Stimulated activated CD8-positive, alpha-beta memory T cell treated with anti-CD3 and anti-CD28 coated beads, Interleukin-2, amount 100 ng/mL, for 1 hour (primary cell): Measurements from ENCODE around the gene ETV7.

Source experiments
- DNase-seq, 2 donors: peaks; one replicate each; pipeline ENCODE4 v3.0.0-alpha.2; 2020; ENCODE audit warnings: low read depth in 2 of 2

ETV7 gene

DNA sequence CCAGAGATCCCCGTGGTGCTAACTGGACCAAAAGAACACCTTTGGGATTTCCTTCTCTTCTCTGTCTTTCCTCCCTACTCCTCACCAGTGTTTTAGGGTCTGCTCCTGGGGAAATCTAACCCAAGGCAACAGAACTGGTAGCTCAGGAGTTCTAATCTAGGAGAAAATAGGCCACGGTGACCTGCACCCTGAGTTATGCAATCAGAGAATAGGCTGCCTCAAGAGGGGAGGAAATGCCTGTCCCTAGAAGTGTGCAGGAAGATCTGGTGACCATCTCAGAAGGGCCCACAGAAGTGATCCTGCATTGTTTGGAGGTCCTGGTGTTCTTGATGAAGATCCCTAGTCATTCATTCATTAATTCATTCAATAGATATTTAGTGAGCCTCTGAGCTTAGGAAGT is 3.4 kb downstream of the ETV7 start:
- no peak for DNase-seq

DNA sequence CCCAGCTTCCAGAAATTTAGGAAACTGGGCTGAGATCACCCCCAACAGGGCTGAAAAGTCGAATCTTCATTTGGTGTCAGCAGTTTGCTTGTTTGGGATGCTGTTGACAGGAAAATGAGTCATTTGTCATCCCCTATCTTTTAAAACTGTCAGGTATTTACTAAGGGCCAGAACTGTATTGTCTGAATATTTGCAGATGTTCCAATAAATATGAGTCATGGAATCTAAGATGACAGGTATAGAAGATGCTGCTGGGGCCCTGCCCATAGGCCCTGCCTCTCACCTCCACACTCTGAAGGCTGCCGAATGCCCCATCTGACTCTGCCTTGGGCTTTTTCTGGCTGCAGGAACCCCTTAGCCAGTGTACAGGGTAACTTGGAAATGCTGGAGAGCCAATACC is 3.9 kb downstream of the ETV7 start:
- no peak for DNase-seq

DNA sequence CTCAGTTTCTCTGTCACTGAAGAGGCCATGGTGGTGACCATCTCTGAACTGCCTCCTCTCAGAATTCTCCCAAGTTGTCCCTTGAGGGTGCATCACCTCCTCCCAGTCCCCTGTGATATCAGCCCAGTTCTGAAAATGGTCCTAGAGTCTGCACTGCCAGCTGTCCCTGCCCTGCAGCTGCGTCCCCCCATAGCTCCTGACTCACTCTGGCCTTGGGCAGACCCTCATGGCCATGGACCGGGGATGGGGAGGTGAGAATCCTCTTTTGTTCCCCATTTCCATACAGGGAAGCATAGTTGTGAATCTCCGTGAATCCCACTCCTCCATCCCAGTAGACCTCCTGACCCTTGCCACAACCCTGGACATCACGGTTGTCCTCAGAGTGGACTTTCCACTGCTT is 4.5 kb downstream of the ETV7 start:
- no peak for DNase-seq

DNA sequence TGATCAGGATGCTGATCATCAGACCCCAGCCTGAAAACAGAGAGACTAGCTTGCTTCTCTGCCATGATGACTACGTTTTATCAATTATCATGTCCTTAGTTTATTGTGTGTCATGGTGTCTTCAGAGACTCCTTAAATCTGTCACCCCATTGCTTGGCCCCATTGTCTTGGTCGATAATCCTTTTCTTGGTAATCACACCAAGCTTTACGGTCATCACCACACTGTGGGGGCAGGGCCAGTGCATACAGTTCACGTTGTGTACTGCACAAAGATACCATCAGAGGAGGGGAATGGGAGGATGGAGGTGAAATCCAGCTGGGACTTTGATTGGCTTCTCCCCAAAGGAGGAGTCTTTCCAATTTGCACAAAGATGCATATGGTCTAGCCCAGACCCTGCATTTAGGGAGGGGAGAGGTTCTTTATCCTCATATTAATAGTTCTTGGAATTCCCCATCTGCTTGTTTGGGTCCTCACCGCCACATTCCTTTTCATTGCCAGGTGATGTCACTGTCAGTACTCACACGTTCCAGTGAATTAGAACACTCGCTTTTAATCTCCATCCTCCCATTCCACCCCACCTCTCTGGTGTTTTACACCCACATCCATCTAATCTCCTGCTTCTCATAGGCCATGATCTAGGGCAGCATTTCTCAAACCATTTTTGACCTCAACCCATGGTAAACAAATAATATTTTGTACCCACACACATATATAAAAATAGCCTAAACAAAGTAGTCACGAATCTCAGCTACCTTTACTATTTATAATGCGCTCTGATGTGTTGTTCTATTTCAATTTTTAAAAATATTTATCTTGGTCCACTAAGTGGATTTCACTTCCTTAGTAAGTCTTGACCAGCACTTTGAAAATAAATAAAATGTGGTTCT is 5.7 kb downstream of the ETV7 start:
- DNase-seq = no peak

DNA sequence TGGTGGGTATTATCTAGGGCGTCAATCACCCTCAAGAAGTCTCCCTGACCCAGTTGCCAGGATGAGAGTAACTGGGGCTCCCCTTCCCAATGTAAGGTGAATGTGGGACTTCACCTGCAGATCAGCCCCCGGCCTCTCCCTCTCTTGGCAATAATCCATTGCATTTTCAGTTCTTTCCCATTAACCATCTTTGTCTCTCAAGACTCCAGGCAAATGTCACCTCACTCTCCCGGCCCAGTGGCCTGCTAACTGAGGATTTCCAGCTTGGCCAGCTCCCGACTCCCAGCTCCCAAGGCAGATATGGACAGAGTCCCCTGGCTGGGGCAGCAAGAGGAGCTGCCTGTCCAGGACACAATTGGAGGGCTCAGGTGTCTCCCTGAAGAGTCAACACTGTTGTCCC is 7.3 kb downstream of the ETV7 start:
- DNase-seq = no peak

DNA sequence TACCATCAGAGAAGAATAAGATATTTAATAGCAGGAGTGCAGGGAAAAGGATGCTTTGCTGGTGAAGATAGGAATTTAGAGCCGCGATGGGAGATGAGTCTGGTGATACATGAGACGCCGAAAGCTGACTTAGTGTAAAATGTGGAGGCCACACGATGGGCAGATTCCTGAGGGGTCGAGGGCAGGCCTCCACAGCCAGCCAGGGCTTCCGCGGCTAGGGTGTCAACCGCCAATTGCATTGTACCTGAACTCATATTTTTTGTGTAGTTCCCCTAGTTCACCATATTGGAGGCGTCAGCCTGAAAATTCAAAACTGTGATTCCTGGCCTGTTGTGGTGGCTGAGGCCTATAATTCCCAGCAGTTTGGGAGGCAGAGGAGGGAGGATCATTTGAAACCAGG is 8.5 kb downstream of the ETV7 start:
- no peak for DNase-seq

DNA sequence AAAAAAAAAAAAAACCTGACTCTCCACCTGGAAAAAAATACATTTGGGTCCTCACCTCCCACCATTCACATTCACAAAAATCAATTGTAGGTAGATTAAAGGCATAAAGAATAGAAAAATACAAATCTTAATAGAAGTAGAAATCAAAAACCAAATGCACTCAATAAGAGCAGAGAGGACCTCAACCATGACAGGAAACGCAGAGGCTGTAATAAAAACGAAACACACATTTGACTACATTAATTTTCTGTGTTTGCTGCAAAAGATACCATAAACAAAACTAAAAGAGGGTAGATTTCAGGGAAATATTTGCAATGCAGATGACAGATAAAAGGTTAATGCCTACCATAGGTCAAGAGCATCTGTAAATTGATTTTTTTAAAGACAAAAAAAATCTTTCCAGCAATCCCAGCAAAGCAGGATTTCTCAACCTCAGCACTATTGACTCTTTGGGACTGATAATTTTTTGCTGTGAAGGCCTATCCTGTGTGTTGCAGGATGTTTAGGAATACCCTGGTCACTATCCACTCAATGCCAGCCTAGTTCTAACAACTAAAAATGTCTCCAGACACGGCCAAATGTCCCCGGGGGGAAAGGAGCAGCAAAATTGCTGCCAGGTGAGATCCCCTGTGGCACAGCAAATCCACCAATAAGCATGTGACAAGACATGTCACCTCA is 9.1 kb downstream of the ETV7 start:
- DNase-seq = no peak

DNA sequence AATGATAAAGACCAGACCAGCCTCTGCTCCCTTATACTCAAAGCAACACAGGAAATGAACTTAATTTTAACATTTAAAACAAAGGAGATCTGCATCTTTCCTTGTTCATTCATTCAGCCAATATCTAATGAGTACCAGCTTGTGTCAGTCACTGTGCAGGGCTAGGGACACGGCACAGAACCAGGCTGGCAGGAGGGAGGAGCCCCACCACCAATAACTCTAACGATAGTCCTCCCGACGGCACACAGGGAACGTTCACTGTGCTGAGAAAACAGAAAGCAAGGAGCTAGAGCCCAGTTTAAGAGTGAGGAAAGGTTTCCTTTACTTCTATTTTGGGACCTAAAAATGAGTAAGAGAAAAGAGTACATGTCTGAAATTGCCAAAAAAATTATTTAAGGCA is 9.9 kb downstream of the ETV7 start:
- DNase-seq = no peak

DNA sequence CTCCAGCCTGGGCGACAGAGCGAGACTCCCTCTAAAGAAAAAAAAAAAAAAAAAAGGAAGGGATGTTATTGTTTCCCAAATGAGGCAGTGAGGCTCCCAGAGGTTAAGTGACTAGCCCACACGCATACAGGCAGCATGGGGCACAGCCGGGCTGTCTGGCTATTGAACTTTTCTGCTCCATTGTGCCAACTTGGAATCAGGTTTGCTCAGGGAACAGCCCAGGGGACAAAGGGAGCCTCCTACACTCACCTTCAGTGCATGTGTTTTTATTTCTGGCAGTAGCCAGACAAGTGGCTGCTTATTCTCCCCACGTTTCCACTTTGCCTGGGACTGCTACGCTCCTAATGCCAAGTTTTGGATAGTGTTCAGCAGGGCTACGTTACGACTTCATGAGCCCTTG is 10.7 kb downstream of the ETV7 start:
- no peak for DNase-seq

DNA sequence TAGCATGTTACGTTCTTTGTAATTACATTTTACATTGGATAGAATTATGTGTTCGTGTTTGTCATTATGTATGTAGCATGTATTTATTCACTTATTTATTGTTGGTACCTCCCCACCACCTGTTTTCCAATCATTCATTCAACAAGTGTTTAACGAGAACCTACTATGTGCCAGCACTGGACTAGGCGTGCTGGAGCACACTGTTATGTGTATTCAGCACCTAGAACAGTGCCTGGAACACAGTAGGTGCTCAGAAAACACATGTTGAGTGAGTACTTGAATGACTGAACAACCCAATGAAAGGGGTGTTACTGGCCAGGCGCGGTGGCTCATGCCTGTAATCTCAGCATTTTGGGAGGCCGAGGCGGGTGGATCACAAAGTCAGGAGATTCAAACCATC is 11.3 kb downstream of the ETV7 start:
- no peak for DNase-seq

DNA sequence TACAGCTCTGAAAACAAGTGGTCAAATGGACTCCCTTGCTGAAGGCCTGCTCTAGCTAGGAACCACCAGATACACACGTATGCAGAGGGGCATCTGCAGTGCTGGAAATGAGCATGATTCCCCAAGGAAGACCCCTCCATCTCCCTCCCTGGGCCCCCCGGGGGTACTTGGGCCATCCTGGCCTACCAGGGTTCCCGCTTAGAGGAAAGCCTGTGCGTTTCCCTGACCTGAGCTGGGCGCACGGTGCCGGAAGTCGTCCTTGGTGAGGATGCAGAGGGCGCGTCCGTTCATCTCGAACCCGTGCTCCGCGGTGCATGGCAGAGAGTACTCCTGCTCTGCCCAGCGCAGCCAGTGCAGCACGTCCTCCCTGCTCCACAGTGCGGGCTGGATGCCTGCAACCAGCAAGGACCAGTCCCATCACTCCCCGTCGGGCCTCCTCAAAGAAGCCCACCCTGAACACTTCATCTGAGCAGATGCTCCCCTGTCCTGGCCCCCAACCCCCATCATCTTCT is 11.8 kb downstream of the ETV7 start:
- DNase-seq = no peak

DNA sequence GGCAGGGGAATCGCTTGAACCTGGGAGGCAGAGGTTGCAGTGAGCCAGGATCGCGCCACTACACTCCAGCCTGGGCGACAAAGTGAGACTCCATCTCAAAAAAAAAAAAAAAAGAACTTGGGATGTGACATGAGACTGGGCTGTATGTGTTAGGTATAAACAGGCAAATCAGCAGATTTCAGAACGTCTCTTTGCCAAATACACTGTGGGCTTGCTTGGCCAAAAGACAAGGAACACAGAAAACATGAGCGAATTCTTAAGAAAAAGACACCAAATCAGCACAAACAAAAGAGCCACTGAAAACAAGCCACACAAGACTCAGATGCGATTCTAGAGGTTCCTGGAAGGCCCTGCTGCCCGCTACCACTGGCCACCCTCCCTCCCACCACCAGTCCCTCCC is 12.5 kb downstream of the ETV7 start:
- no peak for DNase-seq

DNA sequence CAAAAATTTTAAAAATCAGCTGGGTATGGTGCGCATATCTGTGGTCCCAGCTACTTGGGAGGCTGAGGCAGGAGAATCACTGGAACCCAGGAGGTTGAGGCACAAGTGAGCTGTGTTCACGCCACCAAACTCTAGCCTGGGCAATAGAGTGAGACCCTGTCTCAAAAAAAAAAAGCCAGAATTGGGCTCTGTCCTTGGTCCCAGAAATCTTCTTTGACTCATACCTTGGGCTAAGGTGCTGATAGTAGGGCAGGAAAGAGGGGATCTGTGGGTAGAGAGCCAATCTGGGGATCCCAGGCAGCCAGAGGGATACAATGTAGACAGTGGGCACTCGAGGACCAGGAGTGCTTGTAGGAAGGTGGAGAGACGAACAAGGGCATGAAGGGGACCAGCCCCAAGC is 13.3 kb downstream of the ETV7 start:
- DNase-seq = no peak

DNA sequence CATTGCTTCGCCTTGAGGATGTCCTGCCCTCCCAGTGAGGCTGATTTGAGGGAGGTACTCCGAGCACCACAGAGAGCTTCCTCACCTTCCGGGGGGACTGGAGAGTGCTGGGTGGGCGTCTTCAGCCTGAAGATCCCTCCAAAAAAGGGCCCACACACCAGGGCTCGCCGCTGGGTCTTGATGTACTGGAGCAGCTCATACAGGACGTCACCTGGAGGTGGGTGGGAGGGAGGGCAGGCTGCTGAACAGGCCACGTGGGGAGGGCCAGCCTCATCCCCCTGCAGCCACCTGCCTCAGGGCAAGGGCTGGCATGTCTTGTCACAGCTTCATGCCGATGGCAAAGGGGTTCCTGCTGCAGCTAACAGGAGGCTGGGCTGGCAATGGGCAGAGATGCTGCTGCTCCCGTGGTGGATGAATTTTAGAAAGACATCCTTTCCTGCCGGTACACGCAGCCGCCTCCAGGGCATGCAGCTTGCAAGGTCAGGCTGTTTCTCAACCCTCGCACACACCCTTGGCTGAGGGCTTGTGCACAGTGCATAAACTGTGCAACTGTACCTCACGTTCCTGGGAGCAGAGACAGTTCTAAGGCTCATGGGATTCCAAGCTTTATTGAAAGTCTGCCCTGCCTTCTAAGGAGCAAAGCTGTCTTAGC is 14.0 kb downstream of the ETV7 start:
- no peak for DNase-seq

DNA sequence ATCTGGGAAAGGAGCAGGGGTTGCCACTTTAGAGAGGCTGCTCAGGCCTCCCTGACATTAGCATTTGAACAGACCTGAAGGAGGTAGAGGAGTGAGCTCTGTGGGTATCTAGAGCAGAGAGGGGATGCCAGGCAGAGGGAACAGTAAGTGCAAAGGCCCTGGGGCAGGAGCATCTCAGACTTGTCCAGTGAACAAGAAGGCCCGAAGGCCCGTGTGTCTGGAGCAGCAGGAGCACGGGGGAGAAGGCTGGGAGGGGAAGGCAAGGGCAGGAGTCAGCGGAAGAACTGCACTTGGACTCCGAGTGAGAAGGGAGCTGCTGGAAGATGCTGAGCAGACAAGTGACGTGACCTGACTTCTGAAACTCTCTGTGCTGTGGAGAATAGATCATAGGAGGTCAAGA is 15.4 kb downstream of the ETV7 start:
- no peak for DNase-seq

DNA sequence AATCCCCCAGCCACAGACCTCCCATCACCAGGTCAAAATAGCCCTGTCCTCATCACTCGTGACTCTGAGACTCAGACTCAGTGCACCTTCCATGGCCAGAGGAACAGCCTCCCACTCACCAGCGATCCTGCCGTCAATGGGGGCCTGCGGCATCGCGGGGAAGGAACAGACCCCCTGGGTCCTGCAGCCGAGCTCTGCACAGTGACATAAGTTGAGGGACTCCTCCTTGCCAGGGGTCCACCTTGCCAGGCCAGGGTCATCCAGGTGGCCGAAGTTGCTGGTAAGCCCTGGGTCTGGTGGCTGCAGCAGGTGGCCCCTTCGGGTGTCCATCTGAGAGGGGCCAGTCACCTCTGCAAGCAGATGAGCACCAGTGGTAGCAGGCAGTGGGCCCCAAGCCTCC is 16.3 kb downstream of the ETV7 start:
- DNase-seq = no peak

DNA sequence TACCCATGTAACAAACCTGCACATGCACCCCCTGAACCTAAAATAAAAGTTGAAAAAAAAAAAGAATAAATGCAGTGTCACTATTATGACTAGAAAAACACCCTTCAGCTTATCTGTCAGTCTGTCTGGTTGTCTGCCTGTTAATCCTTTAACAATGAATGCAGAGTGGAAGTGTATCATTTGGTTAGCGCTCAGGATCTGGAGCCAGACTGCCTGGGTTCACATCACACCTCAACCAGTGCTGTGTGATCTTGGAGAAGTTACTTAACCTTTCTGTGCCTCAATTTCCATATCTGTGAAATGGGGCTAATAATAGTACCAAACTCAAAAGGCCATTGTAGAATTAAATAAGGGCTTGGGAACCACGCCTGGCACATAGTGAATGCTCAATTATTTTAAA is 16.8 kb downstream of the ETV7 start:
- DNase-seq = no peak

DNA sequence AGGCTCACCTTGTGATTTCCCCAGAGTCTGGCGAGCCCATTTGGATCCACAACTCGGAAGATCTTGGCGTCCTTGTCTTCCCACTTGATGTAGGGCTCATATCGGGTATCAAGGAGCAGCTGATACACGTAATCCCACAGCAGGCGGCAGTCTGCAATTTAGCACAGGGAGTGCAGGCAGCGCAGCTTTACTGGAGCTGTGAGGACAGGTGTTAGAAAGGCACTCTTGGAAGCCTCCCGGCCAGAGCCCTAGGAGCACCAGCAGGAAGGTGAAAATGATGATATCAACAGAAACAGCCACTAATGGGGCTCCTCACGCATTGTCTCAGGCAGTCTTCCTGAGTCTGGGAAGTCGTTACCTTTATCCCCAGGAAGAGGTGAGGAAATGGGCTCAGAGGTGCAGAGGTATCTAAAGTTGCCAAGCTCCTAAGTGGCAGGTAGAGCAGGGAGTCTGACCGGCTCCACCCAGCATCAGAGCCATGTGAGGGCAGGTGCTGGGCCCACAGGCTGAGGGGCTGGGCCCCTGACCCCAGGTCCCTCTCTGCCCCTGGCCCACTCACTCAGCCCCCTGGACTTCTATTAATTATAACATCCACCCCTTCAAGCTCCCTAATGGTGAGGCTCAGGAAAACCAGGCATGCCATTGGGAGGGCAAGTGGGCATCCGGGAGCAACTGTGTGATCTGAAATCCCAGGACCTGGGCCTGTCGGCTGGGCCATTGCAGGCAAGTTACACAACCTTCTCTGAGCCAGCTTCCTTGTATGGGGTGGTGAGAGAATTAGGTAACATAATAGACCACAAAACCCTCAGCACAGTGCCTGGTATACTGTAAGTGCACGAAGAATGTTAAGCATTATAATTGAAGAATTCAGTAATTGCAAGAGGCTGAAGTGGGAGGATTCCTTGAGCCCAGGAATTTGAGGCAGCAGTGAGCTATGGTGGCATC is 18.3 kb downstream of the ETV7 start:
- DNase-seq = no peak

DNA sequence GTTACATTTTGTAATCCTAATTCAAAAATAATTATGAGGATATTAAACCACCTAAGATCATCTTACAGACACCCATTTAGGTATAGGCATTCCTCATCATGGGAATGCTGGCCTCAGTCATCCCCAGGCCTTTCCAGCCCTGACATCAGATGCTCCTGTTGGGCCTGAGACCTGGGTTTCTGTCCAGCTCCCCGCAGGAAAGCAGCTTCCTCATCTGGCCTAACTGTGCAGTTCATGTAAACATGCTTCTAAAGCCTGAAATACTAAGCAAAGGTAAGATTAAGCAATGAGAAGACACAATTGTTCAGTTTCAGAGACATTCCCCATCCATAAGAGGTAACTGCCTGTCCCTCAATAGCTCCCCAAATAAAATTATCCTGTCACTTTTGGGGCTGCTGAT is 19.0 kb downstream of the ETV7 start:
- DNase-seq = no peak

DNA sequence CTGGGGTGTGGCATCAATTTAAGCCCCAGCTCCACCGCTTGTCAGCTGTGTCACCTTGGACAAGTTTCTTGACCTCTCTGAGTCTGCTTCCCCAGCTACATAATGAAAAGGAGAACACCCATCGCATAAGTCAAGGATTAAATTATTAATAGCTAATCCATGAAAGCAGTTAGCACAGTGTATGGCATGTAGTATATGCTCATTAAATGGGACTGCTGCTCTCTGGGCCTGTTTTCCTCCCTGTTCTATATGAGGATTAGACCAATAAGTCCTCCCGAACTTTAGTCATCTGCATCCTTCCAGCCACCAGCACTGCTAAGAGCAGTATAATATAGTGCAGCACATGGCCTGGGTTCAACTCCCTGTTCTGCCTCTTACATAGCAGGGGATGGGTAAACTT is 19.7 kb downstream of the ETV7 start:
- DNase-seq = no peak

DNA sequence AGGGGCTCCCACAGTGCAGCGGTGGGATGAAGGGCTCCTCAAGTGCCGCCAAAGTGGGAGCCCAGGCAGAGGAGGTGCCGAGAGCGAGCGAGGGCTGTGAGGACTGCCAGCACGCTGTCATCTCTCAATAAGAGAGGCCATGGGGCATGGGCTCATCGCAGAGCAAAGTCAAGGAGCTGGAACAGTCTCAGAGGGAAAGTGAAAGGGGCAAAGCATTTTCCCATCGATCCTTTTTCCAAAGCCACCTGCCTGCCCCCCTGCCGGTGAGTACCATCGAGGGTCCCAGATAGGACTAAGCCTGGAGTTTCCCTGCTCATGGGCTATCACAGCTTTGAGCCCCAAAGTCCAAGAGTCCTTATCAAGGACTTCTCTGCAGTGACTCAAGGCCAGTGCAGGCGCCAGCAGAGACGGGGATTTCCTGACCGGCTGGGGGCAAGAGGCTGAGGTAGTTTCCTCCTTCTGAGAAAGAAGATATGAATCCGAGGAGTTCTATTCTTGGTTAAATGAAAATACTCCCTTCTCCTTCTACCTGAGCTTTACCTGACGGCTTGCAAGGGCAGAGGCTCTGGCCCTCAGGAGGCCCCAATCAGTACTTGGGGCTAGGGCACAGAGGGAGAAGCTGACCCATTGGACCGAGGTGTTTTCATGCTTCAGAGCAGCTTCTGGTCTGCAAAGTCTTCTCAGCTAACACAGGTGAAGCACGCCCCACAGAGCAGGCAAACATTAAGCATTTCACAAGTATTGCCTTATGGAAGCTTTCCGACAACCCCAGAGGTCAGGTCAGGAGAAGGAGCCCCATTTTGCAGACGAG is 22.6 kb downstream of the ETV7 start:
- DNase-seq = no peak
